SK-N-DZ (cell line): ENCODE data around the gene PRKCE.

ENCODE experiments used
- DNase-seq: peaks from one replicate; pipeline ENCODE4 v3.0.0-alpha.2; 2015; ENCODE audit warnings: low spot score

Gene PRKCE

GRCh38 chr2:45804987-45805755 lies 153.7 kb downstream of the PRKCE start:
- DNase-seq, result no peak

GRCh38 chr2:45806563-45807358 lies 155.3 kb downstream of the PRKCE start:
- DNase-seq, result no peak

- no peak for DNase-seq
Measured at GRCh38 chr2:45808294-45808800, 156.9 kb downstream of the PRKCE start.

GRCh38 chr2:45809205-45809604 lies 157.7 kb downstream of the PRKCE start:
- no peak for DNase-seq

GRCh38 chr2:45812011-45812500 lies 160.6 kb downstream of the PRKCE start:
- no peak for DNase-seq

GRCh38 chr2:45813003-45813941 lies 161.8 kb downstream of the PRKCE start:
- peak; percentile 66 for DNase-seq

- peak; percentile 43 for DNase-seq
Measured at GRCh38 chr2:45814488-45814887, 163.0 kb downstream of the PRKCE start.

GRCh38 chr2:45814951-45815621 lies 163.6 kb downstream of the PRKCE start:
- peak; percentile 59 for DNase-seq

GRCh38 chr2:45816272-45816671 lies 164.8 kb downstream of the PRKCE start:
- DNase-seq, result no peak

- no peak for DNase-seq
Measured at GRCh38 chr2:45818591-45818990, 167.1 kb downstream of the PRKCE start.

GRCh38 chr2:45820048-45820447 lies 168.6 kb downstream of the PRKCE start:
- no peak for DNase-seq

- DNase-seq, result no peak
Measured at GRCh38 chr2:45821558-45822271, 170.2 kb downstream of the PRKCE start.

GRCh38 chr2:45822272-45822630 lies 170.8 kb downstream of the PRKCE start:
- DNase-seq, result no peak

- peak; percentile 49 for DNase-seq
Measured at GRCh38 chr2:45823723-45824206, 172.3 kb downstream of the PRKCE start.

- DNase-seq, result no peak
Measured at GRCh38 chr2:45825001-45825651, 173.7 kb downstream of the PRKCE start.

GRCh38 chr2:45826460-45826859 lies 175.0 kb downstream of the PRKCE start:
- DNase-seq, result no peak

GRCh38 chr2:45826884-45827635 lies 175.6 kb downstream of the PRKCE start:
- DNase-seq, result no peak

GRCh38 chr2:45830322-45830721 lies 178.8 kb downstream of the PRKCE start:
- no peak for DNase-seq
